GM23248 (cell line): Measurements from ENCODE around the gene MYO1H. TPM values are rescaled to one million over a fixed set of nuclear protein-coding genes. Genes with fewer than 3 reads are reported as not detected.

ENCODE experiments used
- DNase-seq: peaks from one replicate; pipeline ENCODE4 v3.0.0-alpha.2; 2015
- H2AFZ ChIP-seq: fragments of 200-600 bp; sonication (generic); 2 replicates; pipeline ENCODE4 v1.6.1; 2016; ENCODE audit warnings: antibody characterized with exemption
- H3F3A ChIP-seq: fragments of 200-600 bp; sonication (generic); 2 replicates; pipeline ENCODE4 v1.6.1; 2016; ENCODE audit warnings: mild to moderate bottlenecking, antibody characterized with exemption, mixed run types; ENCODE audit not compliant: insufficient read depth
- H3K27ac ChIP-seq: fragments of 200-600 bp; sonication (generic); 2 replicates; pipeline ENCODE4 v1.5.1; 2016; ENCODE audit warnings: mild to moderate bottlenecking
- H3K27me3 ChIP-seq: fragments of 200-600 bp; sonication (generic); replicated peaks from 2 replicates; pipeline ENCODE4 v1.6.1; 2016; ENCODE audit warnings: mild to moderate bottlenecking; ENCODE audit not compliant: insufficient read depth
- H3K36me3 ChIP-seq: fragments of 200-600 bp; sonication (generic); 2 replicates; pipeline ENCODE4 v1.6.1; 2016; ENCODE audit warnings: low read depth, mild to moderate bottlenecking
- H3K4me1 ChIP-seq: fragments of 200-600 bp; sonication (generic); 2 replicates; pipeline ENCODE4 v1.6.1; 2016; ENCODE audit warnings: mild to moderate bottlenecking; ENCODE audit not compliant: insufficient read depth
- H3K4me2 ChIP-seq: fragments of 200-600 bp; sonication (generic); one replicate; pipeline ENCODE4 v1.6.1; 2016; ENCODE audit warnings: mild to moderate bottlenecking; ENCODE audit not compliant: unreplicated experiment
- H3K4me3 ChIP-seq: fragments of 200-600 bp; sonication (generic); 2 replicates; pipeline ENCODE4 v1.5.1; 2016; ENCODE audit warnings: mild to moderate bottlenecking
- H3K79me2 ChIP-seq: fragments of 200-600 bp; sonication (generic); 2 replicates; pipeline ENCODE4 v1.6.1; 2016; ENCODE audit warnings: mild to moderate bottlenecking; ENCODE audit not compliant: insufficient read depth
- H3K9ac ChIP-seq: fragments of 200-600 bp; sonication (generic); 2 replicates; pipeline ENCODE4 v1.6.1; 2016; ENCODE audit warnings: mild to moderate bottlenecking
- H3K9me2 ChIP-seq: fragments of 200-600 bp; sonication (generic); 2 replicates; pipeline ENCODE4 v1.6.1; 2016; ENCODE audit warnings: mixed run types, mild to moderate bottlenecking, moderate library complexity; ENCODE audit not compliant: insufficient read depth
- H3K9me3 ChIP-seq: fragments of 200-600 bp; sonication (generic); one replicate; pipeline ENCODE4 v1.6.1; 2017; ENCODE audit warnings: low read depth
- H4K20me1 ChIP-seq: fragments of 200-600 bp; sonication (generic); 2 replicates; pipeline ENCODE4 v1.6.0; 2016; ENCODE audit not compliant: insufficient read depth
- EZH2 ChIP-seq: fragments of 200-600 bp; sonication (generic); IDR thresholded peaks from 2 replicates; pipeline ENCODE4 v1.6.1; 2018; ENCODE audit warnings: antibody characterized with exemption, mild to moderate bottlenecking; ENCODE audit not compliant: insufficient read depth, poor library complexity, severe bottlenecking
- EZH2phosphoT487 ChIP-seq: fragments of 200-600 bp; sonication (generic); IDR thresholded peaks from 2 replicates; pipeline ENCODE4 v1.6.1; 2018; ENCODE audit warnings: antibody characterized with exemption, moderate library complexity, mild to moderate bottlenecking, low read depth; ENCODE audit not compliant: insufficient read depth
- WGBS, 2 experiments: methylation state at CpG; one replicate each; pipeline ENCODE4 v1.1.6; 2015 to 2017; ENCODE audit warnings: low lambda C conversion rate in 2 of 2, low coverage in 1 of 2; ENCODE audit errors: missing lambda C conversion rate in 2 of 2; 5-methylcytosine and 5-hydroxymethylcytosine counted together
- in situ Hi-C: fragments of 300-500 bp; cut with MboI; formaldehyde crosslinking; loops from 2 replicates; pipeline ENCODE4 v1.15.0; 2020
- polyA plus RNA-seq: library from polyadenylated mRNA; unstranded; fragments of >200 nt; fragmentation: Nextera tagmentation; extraction: Ambion mirVana; gene quantifications from 2 replicates; pipeline ENCODE4 v1.2.1, GENCODE V29; 2016
- total RNA-seq: library from RNA; depleted of rRNA; stranded (reverse); fragments of >200 nt; shearing (Covaris generic); gene quantifications from 2 replicates; pipeline ENCODE4 v1.2.3, GENCODE V29; 2014; rRNA removed

MYO1H gene
- total and polyA plus RNA-seq, 2 experiments from 2014 or later: not detected

DNA sequence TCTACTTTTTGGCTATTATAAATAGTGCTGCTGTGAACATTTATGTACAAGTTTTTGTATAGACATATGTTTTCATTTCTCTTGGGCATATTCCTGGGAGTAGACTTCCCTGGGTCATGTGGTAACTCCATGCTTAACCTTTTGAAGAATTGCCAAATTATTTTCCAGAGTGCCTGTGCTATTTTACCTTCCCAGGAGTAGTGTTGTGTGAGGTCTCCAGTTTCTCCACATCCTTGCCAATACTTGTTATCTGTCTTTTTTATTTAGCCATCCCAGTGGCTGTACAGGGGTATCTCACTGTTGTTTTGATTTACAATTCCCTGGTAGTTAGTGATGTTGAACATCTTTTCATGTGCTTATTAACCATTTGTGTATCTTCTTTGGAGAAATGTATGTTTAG is 148.6 kb downstream of the MYO1H start:
- H2AFZ ChIP-seq: no peak overlapping the region
- H3K79me2 ChIP-seq: no peaks in the 10 kb centered on the region
- H3K4me3 ChIP-seq: no peak overlapping the region
- H3K27ac ChIP-seq: no peak overlapping the region
- H3K9ac ChIP-seq: no peak overlapping the region
- H3K4me2 ChIP-seq: no peak overlapping the region
- H3F3A ChIP-seq: no peaks in the 10 kb centered on the region
- H4K20me1 ChIP-seq: no peaks in the 10 kb centered on the region
- no peaks in the 10 kb centered on the region for H3K4me1 ChIP-seq
- no peaks in the 10 kb centered on the region for H3K9me2 ChIP-seq
- DNase-seq: no peak
- TF ChIP-seq EZH2phosphoT487 (no peak), EZH2 (no peak)
- H3K36me3 ChIP-seq: peaks cover 50% of the 10 kb centered on the region
- no peaks in the 10 kb centered on the region for H3K9me3 ChIP-seq
- H3K27me3 ChIP-seq: no peaks in the 10 kb centered on the region
- in situ Hi-C loops: no loop called here

DNA sequence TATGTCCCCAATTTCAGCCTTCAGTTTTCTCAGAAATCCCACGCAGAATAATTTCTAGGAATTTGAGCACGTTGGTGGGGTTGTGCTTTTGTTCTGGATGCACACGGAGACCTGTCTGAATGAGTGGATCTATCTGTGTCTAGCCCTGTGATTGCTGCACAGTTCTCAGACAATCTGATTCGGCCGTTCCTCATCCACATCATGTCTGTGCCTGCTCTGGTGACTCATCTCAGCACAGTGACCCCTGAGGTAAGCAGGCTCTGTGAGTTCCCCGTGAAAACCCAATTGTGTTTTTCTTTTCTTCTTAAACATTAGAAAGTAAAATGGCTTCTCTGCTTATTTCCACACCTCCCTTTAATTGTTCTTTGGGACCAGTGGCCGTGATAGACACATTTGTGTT is 150.0 kb downstream of the MYO1H start:
- Histone ChIP-seq H3K27ac (no peak overlapping the region), H3K4me3 (no peak overlapping the region), H3K9ac (no peak overlapping the region), H3K4me1 (no peaks in the 10 kb centered on the region), H3K4me2 (no peak overlapping the region), H2AFZ (no peak overlapping the region), H3K9me3 (no peaks in the 10 kb centered on the region), H3K27me3 (no peaks in the 10 kb centered on the region), H3K36me3 (peaks cover 49% of the 10 kb centered on the region), H4K20me1 (no peaks in the 10 kb centered on the region), H3K79me2 (no peaks in the 10 kb centered on the region), H3F3A (no peaks in the 10 kb centered on the region), H3K9me2 (no peaks in the 10 kb centered on the region)
- in situ Hi-C loops: no loop called here
- WGBS, 2 experiments: 96 to 99% methylated on average over 7 of the region's 7 CpGs
- DNase-seq: no peak
- TF ChIP-seq EZH2phosphoT487 (no peak), EZH2 (no peak)

Other genes with a start within 250 kb of the MYO1H start
- gene ACACB, start 231.3 kb upstream of the MYO1H start, total RNA-seq: 1.0 and 4.1 TPM in 2 replicates
- gene ACACB, start 231.3 kb upstream of the MYO1H start, polyA plus RNA-seq: 0.66 and 0.68 TPM in 2 replicates
- gene FOXN4, start 38.6 kb upstream of the MYO1H start, total RNA-seq: not detected in 2 replicates
- gene FOXN4, start 38.6 kb upstream of the MYO1H start, polyA plus RNA-seq: not detected in 2 replicates
- 97.0 and 117 TPM in 2 replicates for gene KCTD10, start 129.4 kb downstream of the MYO1H start, total RNA-seq
- gene KCTD10, start 129.4 kb downstream of the MYO1H start, polyA plus RNA-seq: 81.1 and 83.4 TPM in 2 replicates
- 32.0 and 34.7 TPM in 2 replicates for gene UBE3B, start 129.7 kb downstream of the MYO1H start, total RNA-seq
- 34.3 and 38.3 TPM in 2 replicates for gene UBE3B, start 129.7 kb downstream of the MYO1H start, polyA plus RNA-seq
- 6.7 and 12.8 TPM in 2 replicates for gene MMAB, start 225.6 kb downstream of the MYO1H start, total RNA-seq
- gene MMAB, start 225.6 kb downstream of the MYO1H start, polyA plus RNA-seq: 25.4 and 26.8 TPM in 2 replicates
- 11.8 and 80.1 TPM in 2 replicates for gene MVK, start 225.9 kb downstream of the MYO1H start, total RNA-seq
- gene MVK, start 225.9 kb downstream of the MYO1H start, polyA plus RNA-seq: 6.7 and 7.2 TPM in 2 replicates